Jurkat, Clone E6-1 (cell line): ENCODE results near the gene SFXN3.

Experiments
- DNase-seq: peaks from one replicate; pipeline ENCODE4 v3.0.0-alpha.2; 2011; ENCODE audit warnings: low read depth, low spot score
- H3K4me3 ChIP-seq: 2 replicates; pipeline ENCODE4 v1.5.1; 2011; ENCODE audit warnings: mild to moderate bottlenecking, low read length, control low read depth, moderate library complexity

The SFXN3 gene

DNA sequence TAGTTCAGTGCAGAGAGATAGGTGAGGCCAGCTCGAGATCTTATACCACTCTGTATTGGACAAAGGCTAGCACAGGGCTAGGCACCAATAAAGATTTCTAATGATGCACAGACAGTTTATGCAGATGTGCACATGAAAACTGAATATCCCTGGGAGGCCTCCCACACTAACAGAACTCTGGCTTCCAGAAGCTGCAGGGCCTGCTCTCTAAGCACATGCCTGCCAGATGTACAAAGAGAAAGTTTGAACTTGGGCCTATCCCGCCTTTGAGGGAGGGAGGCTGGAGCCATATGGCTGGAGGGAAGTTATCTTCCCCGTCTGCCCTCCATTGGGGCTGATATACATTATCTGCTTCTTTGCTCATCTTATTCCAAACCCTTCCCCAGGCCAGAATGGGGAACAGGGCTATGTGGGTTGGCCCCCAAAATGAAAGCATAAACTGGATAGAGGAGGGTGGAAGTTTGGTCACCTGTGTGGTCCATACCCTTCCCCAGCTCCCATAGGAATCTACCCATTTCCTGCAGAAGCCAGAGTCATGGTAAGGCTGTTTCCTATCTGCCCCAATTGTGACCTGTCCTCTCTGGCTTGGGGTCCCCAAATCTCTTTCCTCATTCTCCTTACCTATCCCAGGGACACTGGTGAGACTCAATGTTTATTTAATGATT, 34.6 kb downstream of the SFXN3 start:
- H3K4me3 ChIP-seq, result no peak overlapping the region
- DNase-seq, result no peak

GRCh38 chr10:101066146-101066895, 35.3 kb downstream of the SFXN3 start:
- H3K4me3 ChIP-seq, result no peak overlapping the region
- no peak for DNase-seq

DNA sequence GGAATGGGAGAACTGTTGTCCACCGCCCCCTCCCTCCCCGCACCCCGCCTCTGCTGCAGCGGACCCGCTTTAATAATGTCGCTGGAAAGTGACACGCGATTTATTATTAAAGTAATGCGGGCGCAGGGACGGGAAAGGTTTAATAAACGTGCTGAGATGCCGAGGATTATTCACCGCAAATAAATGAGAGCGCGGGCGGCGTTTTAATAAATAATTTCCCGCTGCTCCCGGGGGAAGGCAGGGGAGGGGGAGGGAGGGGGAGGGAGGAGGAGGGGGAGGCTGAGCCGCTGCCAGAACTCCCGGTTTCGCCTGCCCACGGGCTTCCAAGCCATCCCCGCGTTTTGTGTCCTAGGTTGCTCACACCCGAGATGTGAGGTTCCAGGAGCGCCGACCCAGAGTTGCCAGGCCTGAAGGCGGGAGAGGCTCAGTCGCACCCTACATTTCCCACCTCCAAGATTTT, 35.9 kb downstream of the SFXN3 start:
- no peak overlapping the region; the same call in 1 of the 2 replicates for H3K4me3 ChIP-seq
- no peak for DNase-seq

DNA sequence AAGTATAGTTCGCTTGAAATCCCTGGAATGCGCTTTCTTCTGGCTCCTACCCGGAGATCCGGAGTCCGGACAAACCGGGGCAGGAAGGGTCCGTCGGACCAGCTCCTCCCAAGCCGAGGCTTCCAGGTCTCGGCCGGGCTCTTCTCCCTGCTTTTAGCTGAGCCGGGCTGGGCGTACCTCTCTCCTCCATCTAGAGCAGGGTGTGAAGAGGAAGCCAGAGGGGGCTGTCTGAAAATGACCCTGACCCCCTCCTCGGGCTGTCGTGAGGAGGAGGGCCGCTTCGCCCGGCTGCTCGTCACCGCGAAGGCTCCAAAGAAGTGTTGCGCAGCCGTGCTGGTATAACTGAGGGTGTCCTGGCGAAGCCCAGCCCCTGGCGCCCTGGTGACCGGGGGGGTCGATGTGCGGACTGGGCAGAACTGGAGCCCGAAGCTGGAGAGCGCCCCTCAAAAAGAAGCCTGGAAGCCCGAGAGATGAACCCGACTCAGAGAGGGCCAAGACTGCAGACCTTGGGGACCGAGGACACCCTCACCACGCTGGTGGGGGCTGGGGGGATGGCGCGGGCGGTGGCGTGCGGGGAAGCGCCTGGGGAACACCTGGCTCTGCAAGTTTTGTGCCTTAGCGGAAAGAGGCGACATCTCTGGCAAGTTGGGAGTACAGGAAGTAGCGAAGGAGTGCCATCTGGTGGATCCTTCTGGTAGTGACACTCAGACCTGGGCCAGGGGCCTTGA, 36.5 kb downstream of the SFXN3 start:
- H3K4me3 ChIP-seq, result peak overlapping the region; percentile 62
- peak; percentile 84 for DNase-seq

DNA sequence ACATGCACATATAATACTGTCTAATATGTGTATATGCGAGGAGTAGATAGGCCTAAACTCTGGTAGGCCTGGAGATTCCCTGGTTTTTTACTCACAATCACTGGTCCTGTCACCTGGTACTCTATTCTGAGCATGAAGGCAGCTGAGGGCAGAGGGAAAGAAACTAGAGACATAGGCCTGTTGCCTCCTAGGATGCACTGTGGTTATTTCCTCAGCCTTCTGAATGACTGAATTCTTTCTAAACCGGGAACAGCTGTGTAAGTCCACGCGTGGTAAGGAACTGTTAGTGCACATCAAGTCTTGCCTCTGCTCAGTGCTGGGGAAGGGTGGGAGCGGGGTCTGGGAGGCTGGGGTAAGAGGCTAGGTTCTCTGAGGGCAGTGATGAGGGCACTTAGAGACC, 38.4 kb downstream of the SFXN3 start:
- DNase-seq, result no peak
- H3K4me3 ChIP-seq, result no peak overlapping the region

DNA sequence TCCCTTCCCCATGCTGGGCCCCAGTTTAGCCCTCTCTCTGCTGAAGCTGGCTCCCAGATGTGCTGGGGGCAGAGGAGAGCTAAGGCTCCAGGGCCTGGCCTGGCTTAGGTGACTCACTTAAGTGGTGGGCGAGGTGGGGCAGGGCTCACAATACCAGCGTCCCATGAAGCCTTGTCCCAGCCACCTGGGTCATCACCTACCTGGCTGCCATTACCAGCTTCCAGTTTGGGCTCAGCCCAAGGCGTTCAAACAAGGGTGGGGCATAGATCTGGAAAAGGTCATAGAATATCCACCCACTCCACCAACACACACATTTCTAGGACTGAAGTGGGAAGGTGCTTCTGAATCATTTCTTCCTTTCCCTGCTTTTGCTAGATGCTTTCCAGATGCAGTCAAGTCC, 39.1 kb downstream of the SFXN3 start:
- DNase-seq, result no peak

GRCh38 chr10:101071267-101071884, 40.3 kb downstream of the SFXN3 start:
- DNase-seq, result no peak
- no peak overlapping the region for H3K4me3 ChIP-seq

More for the DNA sequence above, 39.1 kb downstream of the SFXN3 start:
- no peak overlapping the region for H3K4me3 ChIP-seq

DNA sequence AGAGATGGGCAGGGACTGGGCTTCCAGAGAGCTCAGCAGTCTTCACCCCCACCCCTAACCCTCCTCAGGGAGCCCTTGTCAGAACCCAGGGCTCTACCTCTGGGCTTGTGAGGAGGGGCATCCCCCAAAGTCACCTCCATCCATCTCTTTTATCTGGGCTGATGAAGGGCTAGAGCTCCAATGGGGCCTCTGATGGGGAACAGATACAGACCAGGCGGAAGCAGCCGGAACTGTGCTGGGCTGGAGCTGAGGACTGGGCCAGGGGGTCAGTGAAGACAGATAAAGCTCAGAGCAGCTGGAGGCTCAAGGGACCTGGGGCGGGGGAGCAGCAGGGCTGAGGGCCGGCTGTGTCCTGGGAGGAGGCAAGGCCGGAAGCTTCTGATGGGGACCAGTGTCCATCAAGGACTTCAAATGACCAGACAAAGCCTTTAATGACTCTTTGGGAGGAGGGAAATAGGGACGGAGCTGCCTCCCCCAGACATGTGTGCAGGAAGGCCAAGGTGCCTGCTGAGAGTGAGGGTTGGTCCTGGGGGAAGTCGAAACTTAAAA, 40.9 kb downstream of the SFXN3 start:
- H3K4me3 ChIP-seq, result no peak overlapping the region

DNA sequence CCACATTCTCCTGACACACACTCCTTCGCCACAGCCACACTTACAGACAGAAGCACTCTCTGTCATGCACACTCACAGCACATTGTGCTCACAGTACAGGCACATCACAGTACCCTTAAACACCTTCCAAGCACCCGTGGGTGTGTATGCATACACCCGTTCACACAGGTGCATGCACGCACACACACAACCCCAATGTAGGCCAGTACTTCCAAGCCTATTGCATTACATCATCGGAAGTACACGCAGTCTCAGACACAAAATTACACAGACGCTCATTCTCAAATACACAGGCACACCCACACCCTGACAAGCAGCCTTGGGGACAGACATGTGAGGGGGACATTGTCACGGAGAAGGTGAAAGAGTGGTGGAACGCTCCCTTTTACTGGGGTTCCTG, 41.9 kb downstream of the SFXN3 start:
- DNase-seq, result no peak
- no peak overlapping the region for H3K4me3 ChIP-seq

More for the DNA sequence above, 40.9 kb downstream of the SFXN3 start:
- no peak for DNase-seq

- H3K4me3 ChIP-seq, result no peak overlapping the region
- no peak for DNase-seq
Measured at GRCh38 chr10:101073631-101074030, 42.6 kb downstream of the SFXN3 start.

DNA sequence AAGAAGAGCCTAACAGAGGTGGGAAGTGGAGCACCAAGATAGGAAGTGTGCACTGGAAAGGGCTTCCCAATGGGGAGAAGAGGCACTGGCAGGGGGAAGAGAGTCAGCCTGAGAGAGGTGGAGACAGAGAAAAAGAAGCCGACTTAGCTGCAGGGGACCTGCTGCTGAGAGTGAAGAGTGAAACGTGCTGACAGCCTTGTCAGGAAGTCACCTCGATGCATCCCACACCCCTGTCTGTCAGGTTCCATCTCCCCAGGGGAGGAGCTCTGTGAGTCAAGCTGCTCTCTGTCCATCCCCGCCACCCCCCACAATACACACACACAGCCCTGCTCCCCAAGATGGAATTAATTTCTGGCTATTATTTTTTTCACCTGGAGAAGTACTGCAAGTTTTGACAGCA, 44.7 kb downstream of the SFXN3 start:
- DNase-seq, result no peak
- H3K4me3 ChIP-seq, result no peak overlapping the region

GRCh38 chr10:101076630-101077029, 45.6 kb downstream of the SFXN3 start:
- no peak for DNase-seq
- no peak overlapping the region for H3K4me3 ChIP-seq

DNA sequence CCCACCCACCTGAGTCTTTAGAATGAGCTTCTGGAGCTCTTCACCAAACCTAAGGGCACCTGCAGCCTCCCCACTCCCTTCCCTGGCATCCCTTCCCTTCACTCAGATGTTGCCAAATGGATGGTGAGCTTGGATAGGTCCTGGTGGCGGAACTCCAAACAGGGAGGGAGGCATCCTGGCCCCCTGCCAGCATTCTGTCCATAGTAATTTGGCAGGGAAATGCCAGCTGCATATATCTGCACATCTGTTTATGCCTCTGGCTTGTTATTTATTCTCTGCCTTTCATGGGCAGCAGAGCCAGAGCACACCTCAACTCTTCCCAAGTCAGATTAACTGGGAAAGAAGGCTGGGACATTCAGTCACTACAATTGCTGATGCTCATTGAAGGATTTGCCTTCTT, 48.8 kb downstream of the SFXN3 start:
- no peak overlapping the region for H3K4me3 ChIP-seq
- DNase-seq, result no peak

- no peak overlapping the region for H3K4me3 ChIP-seq
- no peak for DNase-seq
Measured at GRCh38 chr10:101080933-101081931, 50.2 kb downstream of the SFXN3 start.

DNA sequence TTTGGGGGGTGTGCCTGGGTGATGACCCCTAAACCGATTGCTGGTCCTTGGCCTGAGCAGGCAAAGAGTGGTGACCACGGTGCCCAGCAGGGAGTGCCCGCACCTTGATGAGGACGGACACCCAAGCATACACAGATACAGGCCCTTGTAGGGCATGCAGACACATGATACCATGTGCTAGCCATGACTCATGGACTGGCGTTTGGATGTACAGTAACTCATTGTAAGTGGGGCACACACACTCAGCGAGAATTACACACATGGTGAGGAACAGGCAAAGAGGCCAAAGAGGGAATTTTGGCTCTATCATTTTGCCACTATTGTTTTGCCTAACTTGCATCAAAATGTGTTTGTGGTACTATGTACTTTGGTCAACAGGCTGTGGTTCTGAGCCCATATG, 54.8 kb downstream of the SFXN3 start:
- DNase-seq, result no peak

GRCh38 chr10:101087376-101087775, 56.3 kb downstream of the SFXN3 start:
- DNase-seq, result no peak
- no peak overlapping the region for H3K4me3 ChIP-seq

More for the DNA sequence above, 54.8 kb downstream of the SFXN3 start:
- H3K4me3 ChIP-seq, result no peak overlapping the region

DNA sequence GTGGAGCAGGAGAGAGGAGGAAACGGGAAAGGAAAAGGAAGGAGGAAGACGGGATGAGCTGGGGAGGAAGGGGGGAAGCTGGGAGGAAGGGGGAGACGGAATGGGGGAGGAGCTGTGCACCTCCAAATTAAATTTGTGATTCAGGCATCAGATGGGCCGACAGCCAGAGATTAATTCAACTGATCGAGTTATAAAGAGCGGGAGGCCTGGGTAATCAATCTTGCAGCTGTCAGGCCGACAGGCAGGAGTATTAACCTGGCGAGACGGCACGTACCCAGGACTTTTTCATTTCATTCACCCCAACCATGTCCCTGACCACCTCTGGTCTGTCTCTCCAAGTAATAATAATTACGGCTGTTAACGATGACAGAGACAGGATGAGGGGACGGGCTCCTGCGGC, 56.9 kb downstream of the SFXN3 start:
- no peak overlapping the region for H3K4me3 ChIP-seq
- no peak for DNase-seq
